Fibroblast of lung (primary cell): Measurements from ENCODE around the gene SDK1. TPM values are rescaled to one million over a fixed set of nuclear protein-coding genes. Genes with fewer than 3 reads are reported as not detected.

ENCODE experiments used
- DNase-seq, 2 donors: peaks; one replicate each; pipeline versions ENCODE4 v3.0.0 to v3.0.0-alpha.2; 2010; ENCODE audit warnings: low read depth in 2 of 2
- H2AFZ ChIP-seq: 2 replicates; pipeline ENCODE4 v1.5.1; 2012; ENCODE audit warnings: low read length, control low read depth, inconsistent platforms
- H3K27ac ChIP-seq: 2 replicates; pipeline ENCODE4 v1.5.1; 2011; ENCODE audit warnings: low read length, control low read depth; ENCODE audit not compliant: insufficient read depth
- H3K27me3 ChIP-seq: 2 replicates; pipeline ENCODE4 v1.5.1; 2011; ENCODE audit warnings: mild to moderate bottlenecking, low read length; ENCODE audit not compliant: control insufficient read depth, insufficient read depth
- H3K36me3 ChIP-seq: 2 replicates; pipeline ENCODE4 v1.5.1; 2011; ENCODE audit warnings: low read length; ENCODE audit not compliant: control insufficient read depth, insufficient read depth
- H3K4me1 ChIP-seq: 2 replicates; pipeline ENCODE4 v1.5.1; 2011; ENCODE audit warnings: low read length; ENCODE audit not compliant: control insufficient read depth, insufficient read depth; ENCODE audit errors: extremely low read depth
- H3K4me2 ChIP-seq: 2 replicates; pipeline ENCODE4 v1.5.1; 2011; ENCODE audit warnings: low read length, control low read depth; ENCODE audit not compliant: insufficient read depth; ENCODE audit errors: extremely low read depth
- H3K4me3 ChIP-seq, 4 experiments: fragments of 200-600 bp in 1 of 4; sonication (generic) in 1 of 4; replicated peaks in 1 of 4; 2 replicates each; pipeline ENCODE4 v1.5.1; 2011 to 2016; ENCODE audit warnings: low read length in 4 of 4, low read depth in 3 of 4, mild to moderate bottlenecking in 3 of 4, control low read depth in 2 of 4, inconsistent platforms in 1 of 4, mixed read lengths in 1 of 4; ENCODE audit not compliant: insufficient read depth in 1 of 4; ENCODE audit errors: control extremely low read depth in 1 of 4
- H3K79me2 ChIP-seq: 2 replicates; pipeline ENCODE4 v1.5.1; 2012; ENCODE audit warnings: mild to moderate bottlenecking, low read length, inconsistent platforms; ENCODE audit not compliant: control insufficient read depth, insufficient read depth
- H3K9ac ChIP-seq: 2 replicates; pipeline ENCODE4 v1.5.1; 2011; ENCODE audit warnings: mild to moderate bottlenecking, low read length, control low read depth; ENCODE audit not compliant: insufficient read depth
- H3K9me3 ChIP-seq: 2 replicates; pipeline ENCODE4 v1.5.1; 2012; ENCODE audit warnings: low read depth, low read length; ENCODE audit not compliant: control insufficient read depth, insufficient read depth
- H4K20me1 ChIP-seq: 2 replicates; pipeline ENCODE4 v1.5.1; 2011; ENCODE audit warnings: low read length; ENCODE audit not compliant: control insufficient read depth, insufficient read depth; ENCODE audit errors: extremely low read depth
- EZH2 ChIP-seq: IDR thresholded peaks from 2 replicates; pipeline ENCODE4 v1.5.1; 2012; ENCODE audit warnings: low read length, control low read depth, mild to moderate bottlenecking; ENCODE audit errors: missing control alignments
- polyA plus RNA-seq, 2 donors: library from polyadenylated mRNA; depleted of rRNA in 1 of 2; stranded (reverse) in 1 of 2; unstranded in 1 of 2; fragments of >200 nt; gene quantifications; 2 replicates each; pipeline ENCODE4 v1.2.1, GENCODE V29; 2011 to 2012; ENCODE audit warnings: missing spikeins in 1 of 2
- total RNA-seq: library from RNA; depleted of rRNA; stranded (reverse); fragments of >200 nt; gene quantifications from 2 replicates; pipeline ENCODE4 v1.2.1, GENCODE V29; 2014
- TF ChIP-seq, protein P1 (sequence below), 2 donors: IDR thresholded peaks in 1 of 2; conservative IDR thresholded peaks in 1 of 2; 1 replicate in 1 of 2; 2 replicates in 1 of 2; pipeline ENCODE4 v1.5.1; 2011 to 2012; ENCODE audit warnings: low read length in 2 of 2, control low read depth in 1 of 2, inconsistent platforms in 1 of 2, low read depth in 1 of 2, mild to moderate bottlenecking in 1 of 2

Gene SDK1
- total and polyA plus RNA-seq, 2 donors (not counting 1 experiment from before 2014, with no cell fraction given) = 1.0 to 8.6 TPM

DNA sequence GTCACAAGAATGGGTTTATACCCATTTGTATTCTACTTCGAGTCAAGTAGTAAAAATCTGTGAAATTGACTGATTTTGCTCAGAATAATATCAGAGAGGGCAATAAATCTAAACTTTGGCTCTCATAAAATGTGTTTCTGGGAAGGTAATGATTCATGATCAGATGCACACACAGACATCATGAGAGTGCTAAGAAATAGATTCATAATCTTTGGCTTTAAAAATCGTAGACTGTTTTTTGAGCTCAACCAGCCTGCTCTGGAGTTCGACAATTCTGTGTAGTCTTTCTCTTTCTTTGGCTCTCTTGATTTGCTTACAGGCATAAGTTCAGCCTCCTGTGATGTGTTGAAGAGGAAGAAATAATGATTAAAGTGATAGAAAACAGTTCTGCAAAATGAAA, 494.7 kb downstream of the SDK1 start:
- H3K27me3 ChIP-seq = no peaks in the 10 kb centered on the region
- H3K9me3 ChIP-seq = no peaks in the 10 kb centered on the region
- H3K9ac ChIP-seq = no peak overlapping the region
- H4K20me1 ChIP-seq = no peaks in the 10 kb centered on the region
- H3K4me2 ChIP-seq = no peak overlapping the region
- H2AFZ ChIP-seq = no peak overlapping the region
- H3K27ac ChIP-seq = no peak overlapping the region
- no peaks in the 10 kb centered on the region for H3K4me1 ChIP-seq
- H3K4me3 ChIP-seq = no peak overlapping the region
- TF ChIP-seq EZH2 = no peak
- TF ChIP-seq, protein P1, sequence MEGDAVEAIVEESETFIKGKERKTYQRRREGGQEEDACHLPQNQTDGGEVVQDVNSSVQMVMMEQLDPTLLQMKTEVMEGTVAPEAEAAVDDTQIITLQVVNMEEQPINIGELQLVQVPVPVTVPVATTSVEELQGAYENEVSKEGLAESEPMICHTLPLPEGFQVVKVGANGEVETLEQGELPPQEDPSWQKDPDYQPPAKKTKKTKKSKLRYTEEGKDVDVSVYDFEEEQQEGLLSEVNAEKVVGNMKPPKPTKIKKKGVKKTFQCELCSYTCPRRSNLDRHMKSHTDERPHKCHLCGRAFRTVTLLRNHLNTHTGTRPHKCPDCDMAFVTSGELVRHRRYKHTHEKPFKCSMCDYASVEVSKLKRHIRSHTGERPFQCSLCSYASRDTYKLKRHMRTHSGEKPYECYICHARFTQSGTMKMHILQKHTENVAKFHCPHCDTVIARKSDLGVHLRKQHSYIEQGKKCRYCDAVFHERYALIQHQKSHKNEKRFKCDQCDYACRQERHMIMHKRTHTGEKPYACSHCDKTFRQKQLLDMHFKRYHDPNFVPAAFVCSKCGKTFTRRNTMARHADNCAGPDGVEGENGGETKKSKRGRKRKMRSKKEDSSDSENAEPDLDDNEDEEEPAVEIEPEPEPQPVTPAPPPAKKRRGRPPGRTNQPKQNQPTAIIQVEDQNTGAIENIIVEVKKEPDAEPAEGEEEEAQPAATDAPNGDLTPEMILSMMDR (conservative IDR thresholded peaks at IDR 0.05 in 1 of 2, IDR thresholded peaks at IDR 0.05 in 1 of 2; ENCODE audit: low read depth in 1 of 2, low read length in 2 of 2) = no peak
- DNase-seq = no peak
- no peaks in the 10 kb centered on the region for H3K36me3 ChIP-seq
- no peaks in the 10 kb centered on the region for H3K79me2 ChIP-seq

- no peaks in the 10 kb centered on the region for H3K4me1 ChIP-seq
- no peak overlapping the region for H3K27ac ChIP-seq
- no peaks in the 10 kb centered on the region for H3K9me3 ChIP-seq
- H3K27me3 ChIP-seq = no peaks in the 10 kb centered on the region
- H3K4me2 ChIP-seq = no peak overlapping the region
- TF ChIP-seq, protein P1 (conservative IDR thresholded peaks at IDR 0.05 in 1 of 2, IDR thresholded peaks at IDR 0.05 in 1 of 2; ENCODE audit: low read depth in 1 of 2, low read length in 2 of 2) = no peak
- no peak for TF ChIP-seq EZH2
- no peak overlapping the region for H3K4me3 ChIP-seq
- H3K79me2 ChIP-seq = no peaks in the 10 kb centered on the region
- H3K36me3 ChIP-seq = no peaks in the 10 kb centered on the region
- no peak overlapping the region for H3K9ac ChIP-seq
- peak; percentile 43 to 76 for DNase-seq
- H4K20me1 ChIP-seq = no peaks in the 10 kb centered on the region
- H2AFZ ChIP-seq = no peak overlapping the region
Observed at GRCh38 chr7:3805151-3805550, 504.1 kb downstream of the SDK1 start.

DNA sequence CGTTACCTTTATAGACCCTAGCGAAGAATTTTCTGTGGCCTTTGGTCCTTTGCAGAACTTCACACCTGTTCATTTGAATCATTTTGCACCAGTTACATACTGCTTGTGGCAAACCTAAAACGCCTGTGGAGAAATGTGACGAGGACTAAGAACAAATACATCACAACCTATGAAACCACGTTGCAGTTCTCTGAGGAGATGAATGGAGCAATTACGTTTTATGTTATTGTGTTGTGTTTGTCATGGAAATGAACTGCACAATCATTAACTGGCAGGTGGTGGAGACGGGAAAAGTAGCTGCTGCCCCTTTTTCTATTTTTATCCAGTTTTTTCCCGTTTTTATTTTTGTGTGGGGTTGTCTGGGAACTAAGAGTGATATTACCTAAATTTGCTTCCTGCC, 505.5 kb downstream of the SDK1 start:
- H3K9me3 ChIP-seq = no peaks in the 10 kb centered on the region
- TF ChIP-seq EZH2 = no peak
- TF ChIP-seq, protein P1 (conservative IDR thresholded peaks at IDR 0.05 in 1 of 2, IDR thresholded peaks at IDR 0.05 in 1 of 2; ENCODE audit: low read depth in 1 of 2, low read length in 2 of 2) = no peak
- H3K27me3 ChIP-seq = no peaks in the 10 kb centered on the region
- no peaks in the 10 kb centered on the region for H4K20me1 ChIP-seq
- no peak overlapping the region for H3K4me3 ChIP-seq
- no peaks in the 10 kb centered on the region for H3K4me1 ChIP-seq
- no peak overlapping the region for H3K9ac ChIP-seq
- no peak overlapping the region for H3K4me2 ChIP-seq
- no peak for DNase-seq
- H2AFZ ChIP-seq = no peak overlapping the region
- no peak overlapping the region for H3K27ac ChIP-seq
- no peaks in the 10 kb centered on the region for H3K36me3 ChIP-seq
- no peaks in the 10 kb centered on the region for H3K79me2 ChIP-seq
